Fibroblast of skin of back (primary cell): ENCODE results near the gene ENTPD8.

ENCODE experiments used
- DNase-seq: peaks from one replicate; pipeline ENCODE4 v3.0.0-alpha.2; 2013

ENTPD8 gene

DNA sequence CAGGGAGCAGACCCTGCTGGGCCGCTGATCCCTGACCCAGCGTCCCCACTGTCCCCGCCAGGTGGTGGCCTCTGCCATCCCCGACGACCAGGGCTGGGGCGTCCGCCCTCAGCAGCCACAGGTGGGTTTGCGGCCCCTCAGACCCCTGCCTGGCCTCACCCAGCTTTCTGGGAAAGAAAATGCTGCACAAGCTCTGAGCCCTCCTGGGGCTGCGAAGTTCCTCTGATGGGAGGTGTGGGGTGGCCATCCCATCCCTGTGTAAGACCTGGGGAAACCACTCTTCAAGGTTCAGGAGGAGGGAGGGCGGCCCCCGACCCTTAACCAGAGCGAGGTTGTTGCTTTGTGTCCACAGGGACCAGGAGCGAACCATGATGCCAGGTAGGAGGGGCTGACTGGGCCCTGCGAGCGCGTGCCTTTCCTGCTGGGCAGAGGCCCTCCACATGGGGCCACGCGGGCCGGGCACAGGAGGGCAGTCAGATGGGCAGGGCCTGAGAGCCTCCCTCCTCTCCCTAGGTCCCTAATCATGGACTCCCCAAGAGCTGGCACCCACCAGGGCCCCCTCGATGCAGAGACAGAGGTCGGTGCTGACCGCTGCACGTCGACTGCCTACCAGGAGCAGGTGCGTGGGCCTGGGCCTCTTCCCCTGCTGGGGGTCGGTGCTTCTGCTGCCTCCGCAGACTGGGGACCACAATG lies 10.3 kb downstream of the ENTPD8 start:
- DNase-seq = no peak

DNA sequence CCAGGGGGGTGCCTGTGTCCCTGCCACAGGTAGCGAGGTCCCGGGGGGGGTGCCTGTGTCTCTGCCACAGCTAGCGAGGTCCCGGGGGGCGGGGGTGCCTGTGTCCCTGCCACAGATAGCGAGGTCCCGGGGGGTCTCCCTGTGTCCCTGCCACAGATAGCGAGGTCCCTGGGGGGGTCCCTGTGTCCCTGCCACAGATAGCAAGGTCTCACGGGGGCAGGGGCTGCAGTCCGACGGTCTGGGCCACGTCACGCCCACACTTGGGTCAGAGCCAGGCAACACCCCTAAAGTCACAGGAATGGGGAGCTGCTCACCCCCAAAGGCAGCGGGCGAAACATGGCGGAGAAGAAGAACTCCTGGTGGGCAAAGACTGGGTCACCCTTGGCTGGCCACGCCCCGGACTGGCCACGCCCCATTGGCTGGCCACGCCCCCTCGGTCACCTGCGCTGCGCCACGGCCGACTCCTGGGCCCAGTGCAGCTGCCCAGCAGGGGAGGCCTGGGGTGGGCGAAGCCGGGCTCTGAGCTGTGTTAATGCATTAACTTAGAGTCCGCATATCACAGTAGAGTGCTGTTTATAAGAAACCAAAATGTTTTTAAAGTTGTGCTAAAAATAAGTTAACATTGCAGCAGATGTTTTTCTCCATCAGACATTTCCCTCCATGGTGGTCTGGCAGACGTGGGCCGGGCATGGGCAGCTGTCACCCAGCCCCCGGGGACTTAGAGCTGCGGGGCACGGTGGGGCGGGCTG lies 11.0 kb downstream of the ENTPD8 start:
- DNase-seq = no peak

DNA sequence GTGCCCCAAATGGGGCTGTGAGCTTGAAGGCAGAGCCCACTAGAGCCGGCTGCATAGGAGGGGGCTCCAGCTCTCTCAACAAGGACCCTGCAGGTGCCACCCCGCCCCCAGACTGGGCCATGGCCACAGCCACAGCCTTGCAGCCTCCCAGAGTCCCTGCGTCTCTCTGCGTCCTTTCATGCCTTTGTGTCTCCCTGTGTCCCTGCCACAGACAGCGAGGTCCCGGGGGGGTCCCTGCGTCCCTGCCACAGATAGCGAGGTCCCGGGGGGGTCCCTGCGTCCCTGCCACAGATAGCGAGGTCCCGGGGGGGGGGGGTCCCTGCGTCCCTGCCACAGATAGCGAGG lies 11.6 kb downstream of the ENTPD8 start:
- DNase-seq = no peak

- DNase-seq = no peak
These were observed 12.2 kb downstream of the ENTPD8 start for GRCh38 chr9:137428841-137429545.

GRCh38 chr9:137428311-137428630 lies 12.9 kb downstream of the ENTPD8 start:
- DNase-seq = no peak

DNA sequence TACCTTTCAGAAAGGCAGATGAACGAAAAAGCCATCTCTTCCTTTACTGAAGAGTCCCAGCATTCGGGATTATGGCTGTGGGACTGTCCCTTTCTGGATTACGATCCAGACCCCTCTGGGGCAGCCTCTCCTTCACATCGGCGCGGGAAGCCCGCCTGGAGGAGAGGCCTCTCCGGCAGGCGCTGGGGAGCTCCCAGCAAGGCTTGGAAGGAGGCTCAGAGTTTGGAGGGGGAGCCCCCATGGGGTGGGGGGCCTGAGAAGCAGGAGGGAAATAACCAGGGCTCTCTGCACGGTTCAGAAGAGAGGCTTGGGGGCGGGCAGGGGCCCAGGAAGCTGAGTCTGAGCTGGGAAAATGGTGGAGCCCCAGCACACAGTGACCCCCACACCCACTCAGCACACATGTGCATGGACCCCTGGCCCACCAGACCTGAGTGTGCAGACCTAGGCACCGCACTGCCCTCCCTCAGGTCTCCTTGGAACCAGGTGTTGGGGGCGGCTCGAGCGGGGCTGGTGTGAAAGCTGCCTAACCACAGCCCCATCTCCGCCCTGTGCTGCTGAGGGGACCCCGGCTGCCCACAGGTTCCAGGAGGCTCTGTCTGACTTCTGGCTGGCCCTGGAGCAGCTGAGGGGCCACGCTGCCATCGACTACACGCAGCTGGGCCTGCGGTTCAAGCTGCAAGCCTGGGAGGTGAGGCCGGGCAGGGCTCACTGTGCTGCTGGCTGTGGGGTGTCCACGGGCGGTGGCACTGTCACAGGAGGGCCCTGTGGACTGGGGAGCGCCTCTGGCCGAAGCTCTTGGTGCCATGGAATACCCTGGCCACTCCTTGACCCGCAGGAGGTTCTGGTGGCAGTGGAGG lies 13.5 kb downstream of the ENTPD8 start:
- no peak for DNase-seq

GRCh38 chr9:137426018-137426681 lies 15.0 kb downstream of the ENTPD8 start:
- no peak for DNase-seq

GRCh38 chr9:137423514-137424291 lies 17.5 kb downstream of the ENTPD8 start:
- no peak for DNase-seq

GRCh38 chr9:137422604-137423513 lies 18.3 kb downstream of the ENTPD8 start, which contains the start of the genes EXD3 and NOXA1:
Gene EXD3, minus strand, starts transcription at chr9:137423162. Its CDS starts 27,805 bp downstream, at chr9:137395357.
Gene NOXA1, plus strand, starts transcription at chr9:137423393. Its CDS starts 137 bp downstream, at chr9:137423530.
- peak; percentile 88 for DNase-seq

DNA sequence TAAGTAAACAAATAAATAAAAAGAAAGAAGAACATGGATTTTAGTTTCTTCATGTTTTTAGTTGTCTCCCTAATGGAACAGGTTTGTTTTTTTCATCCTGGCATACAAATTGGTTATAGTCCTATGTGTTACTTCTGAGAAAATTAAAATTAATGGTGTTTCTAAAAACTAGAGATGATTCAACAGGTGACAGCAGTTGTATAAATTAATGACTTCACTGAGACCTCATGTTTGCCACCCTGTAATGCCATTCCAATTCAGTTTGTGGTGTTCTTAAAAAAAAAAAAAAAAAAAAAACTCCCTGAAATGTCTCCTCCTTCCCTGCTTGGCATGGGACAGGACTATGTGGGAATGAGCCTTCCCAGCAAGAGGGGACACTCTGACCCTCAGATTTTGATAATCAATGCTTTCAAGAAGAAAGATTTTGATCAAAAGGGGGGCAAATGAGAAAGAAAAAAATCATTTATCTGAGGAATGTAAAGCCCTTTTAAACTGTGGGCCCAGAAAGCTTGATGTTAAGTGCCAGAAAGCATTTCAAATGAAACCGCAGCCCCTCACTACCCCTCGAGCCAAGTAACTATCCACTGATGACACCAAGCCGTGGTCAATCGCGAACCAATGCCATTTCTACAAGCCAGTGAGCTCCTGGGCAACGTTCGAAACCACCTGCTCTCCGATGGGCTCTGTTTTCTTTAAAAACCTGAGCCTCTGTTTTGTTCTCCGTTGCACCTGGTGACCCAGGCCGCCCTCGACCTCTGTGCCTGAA lies 19.1 kb downstream of the ENTPD8 start:
- no peak for DNase-seq

- no peak for DNase-seq
These were observed 23.8 kb downstream of the ENTPD8 start for GRCh38 chr9:137417161-137418021.

DNA sequence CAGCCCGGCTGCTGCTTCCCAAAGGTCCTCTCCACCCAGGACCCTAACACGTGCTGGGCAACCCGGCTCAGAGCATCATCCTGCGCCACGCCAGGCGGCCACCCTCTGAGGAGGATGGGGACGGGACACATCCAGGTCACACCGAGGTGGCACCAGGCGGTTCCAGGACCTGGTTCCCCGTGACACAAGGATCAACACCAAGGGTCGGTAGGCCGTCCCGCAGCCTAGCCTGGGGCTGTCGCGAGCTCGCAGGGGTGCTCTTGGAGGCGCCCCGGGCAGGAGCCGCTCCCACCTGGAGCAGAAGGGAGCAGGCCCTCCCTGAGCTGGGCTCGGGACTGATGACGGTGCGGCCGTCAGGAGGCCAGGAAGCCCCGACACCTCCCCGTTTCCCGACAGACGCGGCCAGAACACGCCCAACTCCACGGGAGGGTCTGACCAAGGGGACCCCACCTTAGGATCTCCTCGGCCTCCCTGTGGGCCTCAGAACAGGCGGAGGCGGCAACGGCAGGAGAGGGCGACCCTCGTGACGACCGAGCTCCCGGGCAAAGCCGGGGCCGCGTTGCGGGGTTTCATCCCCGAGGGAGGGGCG lies 24.5 kb downstream of the ENTPD8 start:
- no peak for DNase-seq

GRCh38 chr9:137416006-137416562 lies 25.1 kb downstream of the ENTPD8 start:
- no peak for DNase-seq

DNA sequence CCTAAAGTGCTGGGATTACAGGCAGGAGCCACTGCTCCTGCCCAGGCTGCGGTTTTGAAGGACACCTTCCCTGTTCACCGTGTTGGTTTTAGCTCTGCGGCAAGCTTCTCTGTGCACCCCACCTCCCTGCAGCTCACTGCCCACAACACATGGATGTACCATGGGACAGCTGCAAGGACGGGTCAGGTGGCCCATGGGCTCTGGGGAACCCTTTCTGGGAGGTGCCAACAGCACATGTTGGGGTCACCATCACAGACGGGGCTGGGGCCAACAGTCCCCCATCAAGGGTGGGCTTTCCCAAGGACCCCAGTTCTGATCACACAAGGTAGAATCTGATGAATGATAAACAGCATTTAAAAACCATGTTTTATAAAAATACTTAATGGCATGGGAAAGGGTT lies 25.7 kb downstream of the ENTPD8 start:
- no peak for DNase-seq

- peak; percentile 19 for DNase-seq
These were observed 28.7 kb downstream of the ENTPD8 start for GRCh38 chr9:137412431-137412830.

- peak; percentile 83 for DNase-seq
These were observed 29.3 kb downstream of the ENTPD8 start for GRCh38 chr9:137411645-137412380.

- no peak for DNase-seq
These were observed 29.9 kb downstream of the ENTPD8 start for GRCh38 chr9:137411260-137411644.
